ENCODE measurements around the gene EEF1AKMT2.
A peak's percentile ranks its signal among the peaks of the same experiment; 100 is the strongest.

The EEF1AKMT2 gene

DNA sequence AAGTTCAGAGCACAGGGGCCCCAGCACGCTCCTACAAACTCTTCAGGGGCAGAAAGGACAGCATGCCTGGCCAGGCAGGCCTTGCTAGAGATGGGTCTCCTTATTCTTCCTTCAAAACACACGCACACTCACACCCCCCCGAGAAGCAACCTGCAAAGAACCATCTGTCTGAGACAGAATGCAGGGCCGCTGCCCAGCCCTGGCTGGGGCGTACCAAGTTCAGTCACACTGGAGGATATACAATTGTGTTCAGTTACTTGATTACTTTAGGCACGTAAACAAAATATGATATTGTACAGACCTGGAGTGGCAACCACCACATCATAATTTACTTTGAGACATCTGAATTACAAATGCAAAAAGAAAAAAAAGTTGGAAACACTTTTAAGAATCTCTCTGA lies 53.2 kb downstream of the EEF1AKMT2 start:
- no peak for DNase-seq (ENCODE audit: low read depth in 2 of 2)

DNA sequence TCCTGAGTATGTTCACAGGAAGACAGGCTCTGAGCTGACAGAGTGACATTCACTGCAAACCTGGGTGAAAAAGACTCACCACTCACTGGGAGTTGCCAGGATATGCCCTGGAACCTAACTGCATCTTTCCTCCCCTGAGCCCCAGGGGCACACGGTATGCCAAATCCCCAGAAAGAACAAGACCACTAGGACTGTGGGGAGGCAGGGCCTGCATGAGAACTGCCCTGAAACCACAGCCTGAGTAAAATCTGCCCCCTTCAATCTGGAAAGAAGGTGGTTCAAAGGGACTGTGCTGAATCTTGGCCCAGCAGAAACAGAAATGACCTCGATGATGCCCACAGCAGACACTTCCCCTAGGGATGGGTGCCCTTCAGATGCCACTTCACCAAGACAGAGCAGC lies 54.0 kb downstream of the EEF1AKMT2 start:
- DNase-seq (ENCODE audit: low read depth in 2 of 2), result no peak

DNA sequence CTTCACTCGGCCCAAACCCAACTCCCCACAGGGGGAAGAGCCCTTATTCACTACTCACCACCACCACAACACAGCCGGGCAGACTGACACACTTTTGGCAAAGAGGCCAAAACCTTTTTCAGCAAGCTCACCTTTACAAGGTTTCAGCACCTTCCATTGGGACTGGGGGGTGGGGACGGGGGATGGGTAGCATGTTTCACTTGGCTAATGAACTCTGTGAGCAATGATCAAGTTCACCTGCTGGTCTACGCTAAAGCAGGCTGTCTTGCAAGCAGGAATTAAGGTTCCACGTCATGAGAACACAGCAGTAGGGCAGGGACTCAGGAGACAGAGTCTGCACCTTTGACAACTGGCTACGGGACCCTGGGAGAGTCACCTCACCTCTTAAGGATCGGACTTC lies 54.5 kb downstream of the EEF1AKMT2 start:
- no peak for DNase-seq (ENCODE audit: low read depth in 2 of 2)

DNA sequence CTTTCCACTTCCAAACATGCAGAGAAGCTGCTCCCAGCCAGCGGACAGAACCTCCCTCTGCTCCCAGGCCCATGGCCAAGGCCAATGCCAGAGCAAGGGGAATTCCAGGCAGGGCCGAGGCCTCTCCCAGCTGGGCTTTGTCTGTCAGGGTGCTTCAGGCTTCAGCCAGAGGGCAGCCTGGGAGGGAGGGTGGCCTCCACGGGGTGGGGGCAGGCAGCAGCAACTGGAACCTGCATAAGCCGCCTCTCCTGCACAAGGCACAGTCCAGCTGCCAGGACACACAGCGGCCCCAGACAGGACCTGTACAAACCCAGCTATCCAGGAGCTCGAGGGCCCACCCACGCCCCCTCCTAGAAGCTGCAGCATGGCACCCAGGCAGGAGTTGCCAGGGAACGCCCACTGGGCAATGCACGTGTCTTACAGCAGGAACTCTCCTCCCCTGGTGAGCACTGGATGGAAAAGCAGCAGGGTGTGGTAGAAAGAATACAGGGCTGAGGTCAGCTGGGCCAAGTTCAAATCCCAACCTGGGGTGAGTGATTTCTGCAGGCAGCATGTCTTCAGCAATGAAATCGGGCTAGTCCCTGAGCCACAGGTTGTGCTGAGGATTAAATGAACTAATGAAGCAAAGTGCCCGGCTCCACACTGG lies 55.1 kb downstream of the EEF1AKMT2 start:
- no peak for DNase-seq (ENCODE audit: low read depth in 2 of 2)

DNA sequence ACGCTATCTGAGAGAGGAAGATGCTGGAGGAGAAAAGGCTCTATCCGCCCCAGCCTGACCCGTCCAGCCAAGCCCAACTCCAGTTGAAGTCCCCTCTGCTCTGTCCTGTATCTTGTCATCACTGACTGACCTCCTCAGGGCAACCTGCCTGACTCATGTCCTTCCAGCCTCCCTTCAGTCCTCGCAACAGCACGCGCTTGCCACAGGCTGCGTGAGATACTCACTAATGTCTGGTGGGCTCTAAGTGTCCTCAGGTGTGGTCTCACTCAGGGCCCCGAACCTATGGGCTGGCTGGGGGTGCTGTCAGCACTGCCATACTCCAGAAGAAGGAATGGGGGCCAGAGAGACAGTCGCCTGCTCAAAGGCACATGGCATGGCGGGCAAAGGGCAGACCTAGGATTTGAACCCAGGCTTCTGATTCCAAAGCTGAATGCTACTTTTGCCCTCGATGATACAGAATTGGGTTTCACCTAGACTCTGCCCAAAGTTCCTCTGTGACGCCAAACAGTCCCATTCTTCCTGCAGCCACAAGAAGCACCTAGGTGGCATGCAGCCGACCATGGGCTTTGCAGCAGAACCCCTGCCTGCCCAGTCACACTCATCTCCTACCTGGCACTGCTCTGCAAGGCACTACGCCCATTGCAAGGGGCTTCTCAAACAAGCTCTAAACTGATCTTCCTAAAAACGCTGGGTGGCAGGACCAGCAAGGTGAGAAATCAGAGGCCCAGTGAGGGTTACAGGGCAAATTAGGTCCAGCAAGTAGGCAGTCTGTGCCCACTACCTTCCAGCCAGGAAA lies 56.0 kb downstream of the EEF1AKMT2 start:
- no peak for DNase-seq (ENCODE audit: low read depth in 2 of 2)

DNA sequence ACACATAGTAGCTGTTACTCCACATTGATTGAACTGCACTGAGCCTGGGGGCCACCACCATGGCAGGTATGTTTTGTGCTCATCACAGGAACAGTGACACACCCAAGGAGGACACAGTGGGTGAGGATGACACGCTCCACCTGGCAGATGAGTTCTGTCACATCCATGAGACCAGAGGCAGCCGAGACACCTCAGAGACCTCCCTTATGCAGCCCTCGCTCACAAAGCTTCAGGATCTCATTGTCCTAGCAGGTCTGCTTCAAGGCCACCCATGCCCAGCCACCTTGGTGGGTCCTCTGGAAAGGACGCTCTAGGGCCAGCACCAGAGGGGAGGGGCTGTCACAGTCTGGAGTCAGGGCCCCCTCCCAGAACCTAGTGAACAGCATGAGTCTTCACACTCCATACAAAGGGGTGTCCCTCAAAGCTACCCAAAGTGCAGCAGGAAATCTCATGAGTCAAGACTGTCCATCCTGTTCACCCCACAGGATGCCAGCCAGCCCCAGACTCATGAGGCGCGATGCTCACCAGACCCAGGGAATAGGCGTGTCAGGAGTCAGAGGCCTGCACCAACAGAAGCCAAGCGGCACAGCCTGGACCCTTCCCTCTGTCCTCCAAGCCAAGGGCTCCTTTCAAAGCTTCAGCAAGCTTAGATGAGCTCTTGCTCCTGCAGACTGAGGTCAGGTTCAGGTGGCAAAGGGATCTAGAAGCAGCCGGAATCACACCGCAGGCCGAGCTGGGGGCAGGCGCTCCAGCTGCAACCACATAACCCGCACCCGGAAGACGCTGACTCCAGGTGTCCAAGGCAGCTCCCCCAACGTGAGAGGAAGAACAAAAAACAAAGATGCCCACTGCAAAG lies 57.1 kb downstream of the EEF1AKMT2 start:
- no peak for DNase-seq (ENCODE audit: low read depth in 2 of 2)

DNA sequence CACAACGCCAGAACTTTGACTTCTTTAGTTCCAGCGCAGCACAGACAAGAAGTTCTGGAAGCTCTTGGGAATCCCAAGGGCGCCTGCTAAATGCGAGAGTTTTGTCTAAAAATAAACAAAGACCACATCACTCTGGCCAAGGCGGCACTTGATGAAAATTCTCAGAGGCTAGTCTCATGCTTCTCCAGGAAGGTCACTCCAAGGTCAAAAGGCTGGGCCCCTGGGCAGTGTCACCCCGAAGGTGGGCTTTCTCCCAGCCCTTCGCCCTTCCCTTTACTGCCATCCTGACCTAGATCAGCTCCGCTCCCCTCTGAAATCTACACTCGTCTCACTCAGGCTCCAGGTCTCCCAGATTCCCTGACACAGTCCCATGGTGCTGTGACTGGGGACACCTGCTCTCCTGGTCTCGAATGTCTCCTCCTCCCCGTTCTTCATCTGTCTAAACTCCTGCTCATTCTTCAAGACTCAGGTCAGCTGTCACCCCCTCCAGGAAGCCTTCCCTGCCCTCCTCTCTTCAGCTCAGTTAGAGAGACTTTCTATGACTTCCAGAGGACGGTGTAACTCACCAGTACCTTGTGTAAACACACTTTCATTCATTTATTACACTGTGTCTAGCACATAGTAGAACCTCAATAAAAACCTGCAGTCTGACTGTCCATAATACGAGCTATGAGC lies 58.0 kb downstream of the EEF1AKMT2 start:
- DNase-seq (ENCODE audit: low read depth in 2 of 2), result no peak

DNA sequence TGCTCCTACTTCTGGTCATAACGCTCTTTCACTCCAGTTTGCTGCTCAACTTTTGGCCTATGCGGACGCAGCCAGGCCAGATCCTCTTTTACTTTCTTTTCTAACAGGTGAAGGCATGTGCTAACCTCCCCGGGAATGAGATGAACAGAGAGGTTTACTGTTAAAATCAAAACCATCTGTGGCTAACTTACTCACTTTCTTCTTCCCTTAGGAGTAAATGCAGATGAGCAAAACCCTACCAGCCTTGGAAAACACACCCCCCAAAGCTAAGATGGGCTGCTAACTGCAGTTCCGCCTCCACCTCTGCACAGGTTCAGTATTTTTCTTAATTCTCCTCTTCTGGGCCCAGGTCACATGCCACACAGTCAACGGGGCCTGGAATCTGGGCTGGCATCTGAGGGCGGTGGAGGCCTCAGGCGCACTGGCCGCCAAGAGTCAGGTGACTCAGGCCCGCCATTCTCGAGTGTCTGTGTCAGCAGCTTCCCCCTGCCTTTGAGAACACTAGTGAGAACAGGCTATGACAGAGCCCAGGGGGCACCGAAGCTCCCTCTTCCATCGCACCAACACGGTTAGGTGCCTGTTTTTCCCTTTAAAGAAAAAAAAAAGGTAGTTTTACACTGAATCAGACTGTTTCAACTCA lies 58.6 kb downstream of the EEF1AKMT2 start:
- peak in 1 of 2 donors; percentile 55 for DNase-seq (ENCODE audit: low read depth in 2 of 2)

DNA sequence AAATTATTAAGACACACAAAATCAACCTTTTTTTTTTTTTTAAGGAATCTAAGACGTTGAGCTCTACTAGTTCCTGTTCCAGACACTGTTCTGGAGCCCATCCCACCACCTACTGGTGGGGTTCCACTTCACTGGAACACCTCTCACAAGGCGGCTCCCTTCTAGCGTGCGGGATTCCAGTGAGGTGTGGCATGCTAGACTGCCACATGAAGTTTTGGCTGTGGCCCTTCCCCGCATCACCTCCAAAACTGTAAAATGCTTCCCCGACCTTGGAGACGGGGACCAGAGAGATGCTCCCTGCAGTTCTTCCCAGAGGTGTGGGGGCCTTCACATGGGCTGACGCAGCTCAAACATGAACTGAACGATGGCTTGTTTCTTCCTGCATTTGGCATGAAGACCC lies 60.1 kb downstream of the EEF1AKMT2 start:
- DNase-seq (ENCODE audit: low read depth in 2 of 2), result no peak

DNA sequence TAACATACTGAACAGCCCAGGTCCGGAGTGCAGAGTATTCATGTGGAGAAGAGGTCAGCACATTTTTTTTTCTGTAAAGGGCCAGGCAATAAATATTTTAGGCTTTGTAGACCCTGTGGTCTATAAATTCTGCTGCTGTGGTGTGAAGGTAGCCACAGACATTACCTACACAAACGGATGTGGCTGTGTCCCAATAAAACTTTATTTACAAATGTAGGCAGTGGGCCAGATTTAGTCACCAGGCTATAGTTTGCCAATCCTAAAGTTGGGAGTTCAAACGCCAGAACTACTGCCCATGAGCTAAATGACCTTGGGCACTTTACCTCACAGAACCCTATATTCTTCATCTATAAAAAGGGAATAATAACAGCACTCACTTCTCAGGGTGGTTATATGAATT lies 60.9 kb downstream of the EEF1AKMT2 start:
- no peak for DNase-seq (ENCODE audit: low read depth in 2 of 2)

DNA sequence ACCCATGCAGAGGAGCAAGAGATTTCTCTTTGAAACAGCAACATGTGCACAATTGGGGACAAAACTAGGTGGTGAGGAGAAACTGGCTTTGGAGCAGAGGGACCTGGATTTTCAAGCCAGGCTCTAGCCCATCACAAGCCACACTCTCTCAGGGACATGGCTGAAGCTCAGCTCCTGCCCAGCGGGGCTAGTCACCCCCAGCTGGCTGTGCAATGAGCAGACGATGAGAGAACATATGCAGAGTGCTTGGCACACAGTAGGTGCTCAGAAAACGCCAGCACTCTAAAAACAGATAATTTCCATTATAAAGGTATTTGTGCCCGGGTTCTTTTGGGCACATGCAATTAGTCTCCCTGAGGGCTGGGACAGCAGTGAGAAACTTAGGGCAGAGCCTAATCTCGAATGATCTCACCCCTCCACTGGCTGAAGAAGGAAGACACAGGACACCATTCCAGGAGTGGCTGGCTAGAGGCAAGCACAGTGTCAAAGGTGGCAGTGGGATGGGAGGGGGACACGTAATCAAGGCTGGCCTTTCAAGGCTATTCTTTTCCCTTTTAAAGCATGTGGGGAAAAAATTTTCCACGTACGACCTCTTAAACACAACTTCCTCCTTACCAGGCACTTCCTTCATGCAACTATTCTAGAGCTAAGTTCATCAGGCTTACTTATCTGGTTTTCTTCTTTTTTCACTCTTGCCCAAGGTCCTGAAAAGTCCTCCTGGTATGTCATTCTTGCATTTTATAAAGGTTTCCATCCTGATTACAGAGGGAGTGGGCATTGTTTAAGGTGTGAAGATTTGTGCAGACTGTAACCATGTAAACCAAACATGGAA lies 62.6 kb downstream of the EEF1AKMT2 start:
- DNase-seq (ENCODE audit: low read depth in 2 of 2), result no peak

DNA sequence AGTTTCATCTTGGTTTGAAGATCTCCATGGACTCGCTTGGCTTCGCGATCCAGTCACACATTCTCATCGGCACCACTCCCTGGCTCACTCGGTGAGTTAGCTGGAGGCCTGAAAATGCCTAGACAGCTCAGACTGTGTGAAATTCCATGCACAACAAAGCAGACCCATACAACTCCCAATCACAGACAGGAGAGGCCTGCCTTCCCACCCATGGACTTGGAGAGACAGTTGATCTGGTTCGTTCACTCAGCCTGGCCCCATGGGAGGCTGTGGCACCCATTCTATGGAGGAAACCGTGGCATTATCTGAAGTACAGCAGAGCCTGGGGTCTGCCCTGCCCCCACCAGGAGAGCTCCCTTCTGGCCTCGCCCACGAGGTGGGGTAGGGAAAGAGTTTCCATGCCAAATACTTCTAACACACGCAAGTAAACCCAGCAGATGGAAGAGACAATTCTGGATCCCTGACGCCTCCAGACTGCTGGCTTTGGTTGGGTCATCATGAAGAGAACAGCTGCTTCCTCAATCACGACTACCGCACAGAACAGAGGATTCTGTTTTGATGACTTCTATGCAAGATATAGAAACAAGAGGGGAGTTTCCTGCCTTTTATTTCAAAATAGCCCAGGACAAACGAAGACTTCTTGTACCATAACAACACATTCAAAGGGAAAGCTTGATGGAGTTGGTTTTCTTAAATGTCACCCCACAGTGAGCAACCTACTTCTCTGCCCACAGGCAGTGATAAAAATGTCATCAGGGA lies 63.4 kb downstream of the EEF1AKMT2 start:
- DNase-seq (ENCODE audit: low read depth in 2 of 2), result no peak

DNA sequence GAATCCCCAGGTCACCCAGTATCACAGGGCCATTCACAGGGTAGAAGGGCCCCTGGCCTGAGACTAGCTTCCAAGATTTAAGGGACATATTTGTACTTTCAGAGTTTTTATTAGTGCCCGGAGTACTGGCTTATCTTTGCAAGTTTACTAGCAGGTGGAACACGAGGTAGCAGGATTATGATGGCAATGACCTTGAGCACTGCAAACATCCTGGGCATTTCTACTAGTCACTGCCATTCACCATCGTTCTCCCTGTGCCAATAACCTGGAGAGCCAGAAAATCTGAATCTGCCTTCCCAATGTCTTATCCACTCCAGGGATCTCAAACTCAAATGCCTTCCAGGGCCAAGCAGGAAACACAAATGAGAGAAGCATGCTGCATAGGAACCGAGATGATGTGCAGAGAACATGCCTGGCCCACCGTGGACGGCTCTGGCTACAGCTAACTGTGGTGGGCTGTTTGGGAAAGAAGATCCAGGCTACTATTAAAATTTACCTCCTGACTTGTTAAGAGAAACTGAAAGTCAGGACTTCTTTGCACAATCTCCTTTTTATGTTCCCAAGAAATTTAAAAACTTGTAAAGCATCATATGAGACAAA lies 64.2 kb downstream of the EEF1AKMT2 start:
- DNase-seq (ENCODE audit: low read depth in 2 of 2), result no peak

DNA sequence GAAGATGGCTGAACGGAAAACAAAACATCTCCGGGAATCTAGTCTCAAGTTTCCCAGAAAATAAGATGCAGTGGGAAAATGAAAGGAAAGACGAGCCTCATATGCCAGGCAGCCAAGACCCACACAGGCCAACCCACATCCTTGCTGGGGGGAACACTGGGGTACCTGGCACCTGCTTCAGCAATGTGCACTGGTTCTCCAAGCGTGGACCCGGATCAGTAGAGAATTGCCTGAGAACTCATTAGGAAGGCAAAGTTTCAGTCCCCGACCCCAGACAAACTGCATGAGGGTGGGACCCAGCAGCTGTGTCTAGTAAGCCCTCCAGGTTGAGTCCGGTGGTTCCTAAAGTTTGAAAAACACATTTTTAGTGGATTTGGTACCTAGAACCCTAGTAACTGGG lies 65.9 kb downstream of the EEF1AKMT2 start:
- DNase-seq (ENCODE audit: low read depth in 2 of 2), result no peak

DNA sequence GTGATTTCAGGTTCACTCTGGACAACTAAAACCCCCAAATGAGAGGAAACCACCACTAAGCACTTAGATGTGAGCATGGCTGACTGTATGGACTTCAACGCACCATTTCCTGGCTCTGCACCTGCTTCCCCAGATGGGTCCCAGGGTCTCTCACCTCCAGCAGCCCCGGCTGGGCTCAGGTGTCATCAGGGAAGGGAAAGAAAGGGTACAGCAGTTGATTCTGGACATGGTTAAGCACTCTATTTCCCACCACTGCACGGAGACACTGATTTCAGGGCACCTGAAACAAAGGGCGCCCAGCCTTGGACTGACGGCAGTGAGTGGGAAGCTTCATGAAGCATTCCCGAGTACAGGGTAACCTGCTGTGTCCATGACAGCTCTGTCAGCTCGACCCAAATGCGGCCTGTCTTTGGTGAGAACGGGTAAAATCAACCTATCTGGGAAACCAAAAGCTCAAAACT lies 66.5 kb downstream of the EEF1AKMT2 start:
- no peak for DNase-seq (ENCODE audit: low read depth in 2 of 2)

DNA sequence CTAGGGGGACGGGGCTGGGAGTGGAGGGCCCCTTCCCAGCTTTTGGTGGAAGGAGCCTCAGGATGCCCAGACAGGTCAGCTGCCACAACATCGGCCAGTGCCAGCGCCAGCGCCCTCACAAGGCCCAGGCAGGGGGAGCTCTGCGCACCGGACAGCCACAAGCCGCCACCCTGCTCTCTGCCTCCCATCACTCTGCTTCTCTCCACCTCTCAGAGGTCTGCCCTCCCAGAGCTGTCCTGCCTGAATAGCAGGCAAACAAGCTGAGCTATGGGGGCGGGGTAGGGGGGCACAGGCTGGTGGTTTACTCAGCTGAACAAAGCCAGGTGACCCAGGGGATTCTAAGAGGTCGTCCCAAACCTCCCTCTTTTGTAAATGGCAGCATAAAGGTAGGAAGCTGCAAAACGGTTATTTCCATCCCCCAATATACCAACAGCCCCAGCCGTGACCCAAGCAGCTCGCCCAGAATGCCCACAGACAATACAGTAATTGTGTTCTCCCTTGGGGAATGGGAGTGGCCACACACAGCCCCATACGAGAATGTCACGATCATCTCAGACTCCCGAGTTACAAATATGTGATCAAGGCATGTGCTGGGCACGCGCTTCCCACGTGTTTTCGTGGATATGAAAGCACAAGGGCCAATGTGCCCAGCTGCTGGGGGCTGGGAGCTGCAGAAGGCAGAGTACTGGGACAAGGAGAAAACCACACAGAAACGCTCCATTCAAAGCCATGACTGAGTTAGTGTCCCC lies 67.2 kb downstream of the EEF1AKMT2 start:
- DNase-seq (ENCODE audit: low read depth in 2 of 2), result no peak

DNA sequence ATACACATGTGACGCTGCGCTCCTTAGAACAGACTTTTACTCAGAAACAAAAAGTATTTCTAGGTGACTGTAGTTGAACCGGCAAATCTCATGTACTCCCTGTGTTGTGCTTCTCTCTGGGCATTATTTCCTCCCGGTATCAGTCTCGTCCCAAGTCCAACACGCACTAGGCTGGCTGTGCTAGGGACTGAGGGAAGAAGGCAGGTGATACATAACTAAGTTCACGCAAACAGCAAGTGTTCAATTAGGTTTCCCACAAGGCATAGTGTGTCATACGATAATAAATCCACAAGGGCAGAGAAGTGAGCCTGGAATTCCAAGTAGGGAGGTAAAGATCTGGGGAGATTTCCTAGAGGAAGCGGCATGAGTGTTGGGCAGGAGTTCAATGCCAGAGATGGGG lies 67.9 kb downstream of the EEF1AKMT2 start:
- DNase-seq (ENCODE audit: low read depth in 2 of 2), result no peak

All from stimulated activated CD4-positive, alpha-beta T cell treated with anti-CD3 and anti-CD28 coated beads, Interleukin-1b, Interleukin-23, amount 100 ng/mL, for 4 hours (primary cell).